Thyroid gland (tissue), 4 donors: ENCODE results near the gene ENTPD7.

ENCODE experiments used
- POLR2A ChIP-seq, 2 donors: fragments of 450-650 bp; IDR thresholded peaks; one replicate each; pipeline ENCODE4 v1.6.1; 2017; ENCODE audit warnings: antibody characterized with exemption in 2 of 2, mild to moderate bottlenecking in 2 of 2, moderate library complexity in 1 of 2
- TF ChIP-seq, protein P1 (sequence below), 6 experiments: fragments of 200-600 bp in 3 of 6; fragments of 450-650 bp in 3 of 6; sonication (generic) in 3 of 6; IDR thresholded peaks; one replicate each; pipeline ENCODE4 v1.5.1; 2016 to 2019; ENCODE audit warnings: antibody characterized with exemption in 6 of 6, mild to moderate bottlenecking in 2 of 6, inconsistent platforms in 1 of 6, moderate library complexity in 1 of 6

DNA sequence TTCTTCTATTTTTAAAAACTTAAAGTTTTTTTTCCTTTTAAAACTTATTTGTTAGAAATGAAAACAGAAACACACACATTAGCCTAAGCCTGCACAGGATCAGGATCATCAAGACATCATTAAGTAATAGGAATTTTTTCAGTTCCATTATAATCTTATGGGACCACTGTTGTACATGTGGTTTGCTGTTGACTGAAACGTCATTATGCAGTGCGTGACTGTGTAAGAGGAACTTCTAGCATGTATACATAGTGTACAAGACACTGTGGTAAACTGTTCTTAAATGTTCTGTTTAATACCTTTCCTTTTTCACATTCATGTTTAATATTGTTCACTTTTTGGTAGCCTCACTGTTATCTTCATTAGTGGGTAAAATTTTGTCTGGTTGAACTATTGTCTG is 12.1 kb downstream of the ENTPD7 start:
- TF ChIP-seq, protein P1, sequence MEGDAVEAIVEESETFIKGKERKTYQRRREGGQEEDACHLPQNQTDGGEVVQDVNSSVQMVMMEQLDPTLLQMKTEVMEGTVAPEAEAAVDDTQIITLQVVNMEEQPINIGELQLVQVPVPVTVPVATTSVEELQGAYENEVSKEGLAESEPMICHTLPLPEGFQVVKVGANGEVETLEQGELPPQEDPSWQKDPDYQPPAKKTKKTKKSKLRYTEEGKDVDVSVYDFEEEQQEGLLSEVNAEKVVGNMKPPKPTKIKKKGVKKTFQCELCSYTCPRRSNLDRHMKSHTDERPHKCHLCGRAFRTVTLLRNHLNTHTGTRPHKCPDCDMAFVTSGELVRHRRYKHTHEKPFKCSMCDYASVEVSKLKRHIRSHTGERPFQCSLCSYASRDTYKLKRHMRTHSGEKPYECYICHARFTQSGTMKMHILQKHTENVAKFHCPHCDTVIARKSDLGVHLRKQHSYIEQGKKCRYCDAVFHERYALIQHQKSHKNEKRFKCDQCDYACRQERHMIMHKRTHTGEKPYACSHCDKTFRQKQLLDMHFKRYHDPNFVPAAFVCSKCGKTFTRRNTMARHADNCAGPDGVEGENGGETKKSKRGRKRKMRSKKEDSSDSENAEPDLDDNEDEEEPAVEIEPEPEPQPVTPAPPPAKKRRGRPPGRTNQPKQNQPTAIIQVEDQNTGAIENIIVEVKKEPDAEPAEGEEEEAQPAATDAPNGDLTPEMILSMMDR (IDR thresholded peaks at IDR 0.05): no peak
- no peak for TF ChIP-seq POLR2A (IDR thresholded peaks at IDR 0.05)
